K562 (cell line): ENCODE results near the gene ALX3.

ENCODE experiments used
- CBX5 ChIP-seq: IDR thresholded peaks from 2 replicates; pipeline ENCODE4 v1.6.1; 2014; ENCODE audit warnings: low read depth, borderline replicate concordance
- NCOA6 ChIP-seq: fragments of 450-650 bp; IDR thresholded peaks from 2 replicates; pipeline ENCODE4 v1.6.1; 2017; ENCODE audit warnings: mild to moderate bottlenecking

DNA sequence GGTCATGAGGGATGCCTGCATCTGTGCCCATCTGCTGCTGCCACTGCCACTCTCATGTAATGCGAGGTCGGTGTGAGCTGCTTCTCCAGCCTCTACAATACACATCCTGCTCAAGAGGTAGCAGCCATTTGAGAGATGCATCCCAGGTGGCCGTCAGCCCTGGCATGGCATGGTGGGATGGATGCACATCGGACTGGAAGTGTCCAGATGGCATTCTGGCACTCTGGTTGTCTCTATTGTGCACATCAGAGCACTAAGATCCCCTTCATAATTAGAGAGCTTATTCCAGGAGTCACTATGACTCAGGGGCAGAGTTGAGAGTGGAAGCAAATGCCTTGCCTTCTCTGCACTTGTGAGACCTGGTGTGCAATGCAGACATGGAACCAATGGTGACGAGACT, 32.2 kb downstream of the ALX3 start:
- TF ChIP-seq NCOA6 (no peak), CBX5 (no peak)
